Suppressor macrophage treated with lipopolysaccharide for 4 hours (primary cell): Measurements from ENCODE around the gene KNL1.
"Not testable (repeated sequence)": the region's sequence is repeated elsewhere in the genome, so short reads cannot be mapped to it uniquely, and the experiment has no call there.

Source experiments
- DNase-seq: peaks from one replicate; pipeline ENCODE4 v3.0.0-alpha.2; 2020

KNL1 gene, protein sequence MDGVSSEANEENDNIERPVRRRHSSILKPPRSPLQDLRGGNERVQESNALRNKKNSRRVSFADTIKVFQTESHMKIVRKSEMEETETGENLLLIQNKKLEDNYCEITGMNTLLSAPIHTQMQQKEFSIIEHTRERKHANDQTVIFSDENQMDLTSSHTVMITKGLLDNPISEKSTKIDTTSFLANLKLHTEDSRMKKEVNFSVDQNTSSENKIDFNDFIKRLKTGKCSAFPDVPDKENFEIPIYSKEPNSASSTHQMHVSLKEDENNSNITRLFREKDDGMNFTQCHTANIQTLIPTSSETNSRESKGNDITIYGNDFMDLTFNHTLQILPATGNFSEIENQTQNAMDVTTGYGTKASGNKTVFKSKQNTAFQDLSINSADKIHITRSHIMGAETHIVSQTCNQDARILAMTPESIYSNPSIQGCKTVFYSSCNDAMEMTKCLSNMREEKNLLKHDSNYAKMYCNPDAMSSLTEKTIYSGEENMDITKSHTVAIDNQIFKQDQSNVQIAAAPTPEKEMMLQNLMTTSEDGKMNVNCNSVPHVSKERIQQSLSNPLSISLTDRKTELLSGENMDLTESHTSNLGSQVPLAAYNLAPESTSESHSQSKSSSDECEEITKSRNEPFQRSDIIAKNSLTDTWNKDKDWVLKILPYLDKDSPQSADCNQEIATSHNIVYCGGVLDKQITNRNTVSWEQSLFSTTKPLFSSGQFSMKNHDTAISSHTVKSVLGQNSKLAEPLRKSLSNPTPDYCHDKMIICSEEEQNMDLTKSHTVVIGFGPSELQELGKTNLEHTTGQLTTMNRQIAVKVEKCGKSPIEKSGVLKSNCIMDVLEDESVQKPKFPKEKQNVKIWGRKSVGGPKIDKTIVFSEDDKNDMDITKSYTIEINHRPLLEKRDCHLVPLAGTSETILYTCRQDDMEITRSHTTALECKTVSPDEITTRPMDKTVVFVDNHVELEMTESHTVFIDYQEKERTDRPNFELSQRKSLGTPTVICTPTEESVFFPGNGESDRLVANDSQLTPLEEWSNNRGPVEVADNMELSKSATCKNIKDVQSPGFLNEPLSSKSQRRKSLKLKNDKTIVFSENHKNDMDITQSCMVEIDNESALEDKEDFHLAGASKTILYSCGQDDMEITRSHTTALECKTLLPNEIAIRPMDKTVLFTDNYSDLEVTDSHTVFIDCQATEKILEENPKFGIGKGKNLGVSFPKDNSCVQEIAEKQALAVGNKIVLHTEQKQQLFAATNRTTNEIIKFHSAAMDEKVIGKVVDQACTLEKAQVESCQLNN (N-terminal part only)

DNA sequence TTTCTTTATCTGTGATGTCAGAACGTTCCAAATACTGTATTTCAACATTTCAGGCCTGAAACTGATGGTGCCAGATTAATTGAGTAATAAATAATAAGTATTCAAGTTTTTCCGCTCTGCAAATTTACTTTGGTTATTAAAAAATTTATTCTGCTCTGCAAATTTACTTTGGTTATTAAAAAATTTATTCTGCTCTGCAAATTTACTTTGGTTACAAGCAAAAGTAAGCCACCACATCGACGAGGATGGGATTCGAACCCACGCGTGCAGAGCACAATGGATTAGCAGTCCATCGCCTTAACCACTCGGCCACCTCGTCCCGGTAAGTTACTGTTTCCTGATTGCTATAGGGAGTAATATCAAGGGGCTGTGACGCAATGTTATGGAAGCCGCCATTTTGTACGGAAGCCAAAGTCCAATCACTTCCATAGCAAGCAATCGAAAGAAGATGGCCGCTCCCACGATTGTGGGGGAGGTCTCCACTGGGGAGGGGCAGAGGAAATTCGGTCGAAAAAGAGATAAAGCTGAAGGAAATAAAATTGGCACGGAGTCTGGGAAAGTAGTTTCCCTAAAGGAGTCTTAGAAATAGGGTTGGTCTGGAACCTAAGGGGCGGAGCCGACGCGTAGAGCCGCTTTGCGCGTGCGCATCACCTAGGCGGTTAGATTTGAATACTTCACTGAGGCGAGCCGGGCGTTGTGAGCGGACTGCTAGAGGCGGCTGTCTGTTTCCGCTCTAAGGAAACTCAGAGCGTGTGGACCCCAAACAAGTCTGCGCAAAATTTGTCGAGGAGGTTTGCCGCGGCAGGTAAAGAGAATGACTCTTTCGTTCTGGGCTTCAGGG, at the start of gene KNL1:
TSS of gene KNL1 (plus strand) at position 662 of the 841 bp plus-strand sequence. CDS start 8,683 bp downstream, outside the sequence.
- DNase-seq = peak; percentile 95

DNA sequence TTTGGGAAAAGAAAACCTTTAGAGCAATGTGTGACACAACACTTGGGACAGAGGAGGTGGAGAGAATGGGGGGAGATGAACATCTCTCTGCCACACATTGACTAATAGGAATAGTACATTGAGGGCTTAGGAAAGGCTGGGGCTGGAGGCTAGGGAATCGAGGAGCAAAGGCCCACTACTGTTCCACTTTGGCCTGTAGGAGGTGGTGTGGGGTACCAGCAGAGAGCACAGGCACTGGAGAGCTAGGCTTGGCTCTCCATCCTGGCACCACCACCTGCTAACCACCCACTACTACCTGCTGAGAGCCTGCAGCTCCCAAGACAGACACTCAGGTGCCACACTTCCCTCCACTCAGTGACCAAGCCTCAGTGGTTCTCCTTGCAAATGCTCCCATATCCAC, 48.6 kb upstream of the KNL1 start:
- DNase-seq = no peak

DNA sequence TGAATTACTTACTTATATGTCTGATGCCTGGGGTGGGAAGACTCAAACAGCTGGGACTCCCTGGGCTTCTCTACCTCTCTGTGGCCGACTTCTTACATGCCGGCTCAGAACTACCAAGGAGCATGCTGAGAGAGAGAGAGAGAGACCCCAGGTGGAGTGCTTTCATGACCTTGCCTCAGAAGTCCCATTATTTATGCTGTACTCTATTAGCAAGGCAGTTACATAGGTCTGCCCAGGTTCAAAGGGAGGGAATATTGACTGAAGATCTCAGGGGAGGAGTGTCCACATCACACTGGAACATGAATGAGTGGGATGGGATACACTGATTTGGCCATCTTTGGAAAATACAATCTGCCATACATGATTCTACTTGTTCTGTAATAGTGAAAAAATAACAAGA, 45.4 kb upstream of the KNL1 start:
- no peak for DNase-seq

DNA sequence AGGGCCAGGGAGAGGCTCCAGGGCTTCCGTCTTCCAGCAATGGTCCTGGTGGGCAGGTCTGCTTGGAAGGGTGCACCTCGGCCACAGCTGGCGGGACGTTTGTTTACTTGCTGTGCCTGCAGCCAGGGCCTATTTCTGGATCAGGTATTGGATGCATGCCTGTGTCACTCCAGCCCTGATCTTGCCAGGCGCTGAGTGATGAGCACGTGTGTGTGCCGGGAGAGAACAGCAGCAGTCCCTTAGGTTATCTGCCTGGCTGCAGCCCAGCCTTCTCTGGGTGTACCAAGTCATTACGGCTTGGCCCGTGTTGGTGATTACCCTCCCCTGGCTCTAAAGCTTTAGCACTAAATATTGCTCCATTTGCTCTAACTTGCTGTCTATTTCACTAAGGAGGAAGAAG, 44.2 kb upstream of the KNL1 start:
- DNase-seq = no peak

DNA sequence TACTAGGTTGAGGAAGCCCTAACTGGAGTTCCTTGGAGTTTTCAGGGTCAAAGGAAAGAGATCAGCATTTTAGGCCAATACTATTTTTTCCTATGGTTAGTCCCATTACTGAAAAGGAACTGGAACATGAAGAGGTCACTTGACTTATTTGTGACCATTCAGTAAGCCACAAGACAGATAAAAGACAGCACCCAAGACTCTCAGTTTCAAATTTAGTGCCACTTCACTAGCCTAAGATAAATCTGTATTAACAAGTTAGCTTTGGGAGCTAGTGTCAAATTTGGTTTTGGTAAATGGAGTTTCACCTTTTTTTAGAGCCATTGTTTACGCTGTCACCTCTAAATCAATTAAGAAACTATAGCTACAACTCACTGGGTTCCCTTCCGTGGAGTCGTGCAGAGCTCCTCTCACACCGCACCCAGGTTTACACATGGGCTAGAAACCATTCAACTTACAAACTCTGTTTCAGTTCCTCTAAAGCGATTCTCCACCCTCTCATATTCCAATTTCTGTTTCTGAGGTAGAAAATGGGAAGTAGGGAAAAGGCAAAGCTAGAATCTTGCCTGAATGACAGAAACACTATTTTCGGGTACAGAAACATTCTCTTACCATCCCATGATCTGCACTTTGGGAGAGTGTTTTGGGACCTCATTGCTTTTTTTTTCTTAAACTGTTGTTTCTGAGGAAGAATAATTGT, 43.6 kb upstream of the KNL1 start:
- peak; percentile 86 for DNase-seq

DNA sequence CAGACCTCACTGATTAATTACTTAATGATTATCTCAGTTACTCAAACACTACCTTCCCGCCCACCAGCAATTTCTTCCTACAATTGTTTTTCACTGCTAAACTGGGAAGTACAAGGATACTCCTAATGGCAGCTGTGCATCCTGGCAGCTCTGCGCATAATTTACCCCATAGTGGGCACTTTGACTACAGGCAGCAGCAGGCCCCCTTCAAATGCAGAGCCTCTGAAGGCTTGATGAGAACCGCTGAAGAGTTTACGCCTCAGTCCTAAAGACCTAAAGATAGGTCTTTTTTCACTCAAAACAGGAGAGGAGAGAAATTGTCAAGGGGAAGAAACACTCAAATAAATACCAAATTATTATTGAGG, 39.9 kb upstream of the KNL1 start:
- no peak for DNase-seq

DNA sequence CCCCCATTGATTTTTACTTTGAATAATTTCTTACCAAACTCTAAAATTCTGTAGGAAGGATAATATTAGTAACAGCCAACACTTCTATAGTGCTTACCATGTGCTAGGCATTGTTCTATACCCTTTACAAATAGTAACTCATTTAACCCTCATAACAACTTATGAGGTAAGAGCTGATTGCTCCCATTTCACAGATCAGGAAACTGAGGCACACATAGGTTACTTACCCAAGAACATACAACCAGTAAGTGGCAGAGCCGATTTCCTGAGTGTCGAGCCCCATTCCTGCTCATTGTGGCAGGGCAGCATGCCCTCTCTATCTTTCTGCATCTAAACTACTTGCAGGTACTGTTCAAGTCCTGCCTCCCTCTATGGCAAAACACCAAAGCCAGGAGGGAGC, 38.2 kb upstream of the KNL1 start:
- DNase-seq = no peak

DNA sequence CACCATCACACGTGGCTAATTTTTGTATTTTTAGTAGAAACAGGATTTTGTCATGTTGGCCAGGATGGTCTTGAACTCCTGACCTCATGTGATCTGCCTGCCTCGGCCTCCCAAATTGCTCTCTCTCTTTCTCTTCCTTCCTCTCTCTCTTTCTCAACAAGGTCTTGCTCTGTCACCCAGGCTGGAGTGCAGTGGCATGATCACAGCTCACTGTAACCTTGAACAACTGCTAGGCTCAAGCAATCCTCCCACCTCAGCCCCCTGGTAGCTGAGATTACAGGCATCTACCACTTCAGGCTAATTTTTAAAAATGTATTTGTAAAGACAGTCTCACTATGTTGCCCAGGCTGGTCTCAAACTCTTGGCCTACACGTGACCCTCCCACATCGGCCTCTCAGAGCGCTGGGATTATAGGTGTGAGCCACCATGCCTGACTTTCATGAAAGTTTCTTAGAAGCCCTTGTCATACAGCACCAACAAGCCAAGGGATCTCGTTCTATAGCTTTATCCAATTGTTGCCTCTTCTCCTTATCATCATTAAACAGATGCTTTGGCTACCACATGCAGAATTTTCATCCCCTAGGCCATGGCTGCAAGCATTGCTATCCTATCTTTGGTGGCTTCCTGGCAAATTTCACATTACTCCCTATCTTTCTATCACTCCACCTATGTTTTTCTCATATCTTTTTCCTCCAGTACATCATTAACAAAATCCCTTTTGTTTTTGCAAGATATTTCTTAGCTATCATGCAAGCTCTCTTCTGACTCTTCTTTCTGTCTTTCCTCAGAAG, 34.9 kb upstream of the KNL1 start:
- no peak for DNase-seq

DNA sequence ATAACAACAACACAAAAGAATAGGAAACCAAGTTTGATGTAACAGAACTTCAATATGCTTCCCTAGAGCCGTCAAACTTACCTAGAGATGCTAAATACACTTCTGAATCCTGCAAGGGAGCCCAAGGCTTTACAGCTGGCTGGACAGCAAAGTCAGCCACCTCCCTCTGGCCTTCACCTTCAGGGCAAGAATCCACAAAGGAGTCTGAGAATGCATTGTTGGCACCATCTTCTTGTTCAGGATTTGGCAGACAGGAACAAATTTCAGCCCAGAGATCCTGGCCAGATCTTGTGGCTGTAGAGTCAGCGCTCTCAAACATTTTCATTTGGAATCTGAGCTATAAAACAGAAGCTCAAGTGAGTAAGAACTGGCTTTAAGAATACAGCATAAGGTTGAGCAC, 31.4 kb upstream of the KNL1 start:
- DNase-seq = no peak

DNA sequence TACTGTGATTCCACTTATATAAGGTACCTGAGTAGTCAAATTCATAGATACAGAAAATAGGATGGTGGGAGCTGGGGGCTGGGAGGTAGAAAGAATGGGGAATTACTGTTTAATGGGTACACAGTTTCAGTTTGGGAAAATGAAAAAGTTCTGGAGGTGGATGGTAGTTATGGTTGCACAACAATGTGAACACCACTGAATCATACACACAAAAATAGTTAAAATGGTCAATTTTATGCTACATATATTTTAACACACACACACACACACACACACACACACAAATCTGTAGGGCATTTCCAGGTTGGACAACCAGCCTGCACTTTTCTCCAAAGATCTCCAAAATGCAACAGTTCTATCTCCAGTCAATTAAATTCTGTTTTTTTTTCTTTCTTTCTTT, 30.6 kb upstream of the KNL1 start:
- peak; percentile 35 for DNase-seq

DNA sequence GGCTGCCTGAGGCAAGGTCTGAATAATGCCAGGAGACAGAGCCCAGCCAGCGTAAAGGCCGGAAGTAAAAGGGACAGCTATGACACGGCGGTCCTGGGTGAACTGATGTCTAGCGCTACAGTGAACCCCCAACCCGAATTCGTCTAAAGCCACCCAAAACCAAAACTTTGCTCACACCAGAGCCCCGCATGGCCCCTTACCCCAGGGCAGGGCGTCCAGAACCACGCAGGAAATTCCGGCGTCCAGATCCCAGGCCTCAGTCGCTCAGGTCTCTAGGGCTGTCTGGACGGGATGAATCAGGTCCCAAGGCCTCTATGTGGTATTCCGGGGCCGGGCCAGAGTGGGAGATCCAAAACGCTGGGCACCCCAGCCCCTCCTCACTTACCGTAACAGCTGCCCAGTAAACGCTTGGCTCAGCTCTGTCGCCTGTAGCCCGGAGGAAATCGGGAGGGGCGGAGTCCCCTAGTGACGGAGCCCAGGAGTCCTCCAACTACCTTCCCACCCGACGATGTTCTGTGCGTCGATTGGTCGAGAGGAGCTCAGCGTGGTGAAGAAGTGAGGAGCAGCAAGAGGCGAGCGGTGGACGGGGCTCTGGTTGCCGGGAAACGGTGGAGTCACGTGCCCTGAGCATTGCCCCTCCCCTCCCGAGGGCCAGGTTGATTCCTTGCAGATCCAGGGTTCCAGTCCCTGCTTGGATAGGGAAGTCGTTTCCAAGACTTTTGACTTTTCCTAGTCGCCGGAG, 29.3 kb upstream of the KNL1 start, which contains the start of gene CCDC32:
TSS of gene CCDC32 (minus strand) at position 452 of the 742 bp plus-strand sequence. CDS start 2,027 bp downstream, outside the sequence.
- peak; percentile 98 for DNase-seq

DNA sequence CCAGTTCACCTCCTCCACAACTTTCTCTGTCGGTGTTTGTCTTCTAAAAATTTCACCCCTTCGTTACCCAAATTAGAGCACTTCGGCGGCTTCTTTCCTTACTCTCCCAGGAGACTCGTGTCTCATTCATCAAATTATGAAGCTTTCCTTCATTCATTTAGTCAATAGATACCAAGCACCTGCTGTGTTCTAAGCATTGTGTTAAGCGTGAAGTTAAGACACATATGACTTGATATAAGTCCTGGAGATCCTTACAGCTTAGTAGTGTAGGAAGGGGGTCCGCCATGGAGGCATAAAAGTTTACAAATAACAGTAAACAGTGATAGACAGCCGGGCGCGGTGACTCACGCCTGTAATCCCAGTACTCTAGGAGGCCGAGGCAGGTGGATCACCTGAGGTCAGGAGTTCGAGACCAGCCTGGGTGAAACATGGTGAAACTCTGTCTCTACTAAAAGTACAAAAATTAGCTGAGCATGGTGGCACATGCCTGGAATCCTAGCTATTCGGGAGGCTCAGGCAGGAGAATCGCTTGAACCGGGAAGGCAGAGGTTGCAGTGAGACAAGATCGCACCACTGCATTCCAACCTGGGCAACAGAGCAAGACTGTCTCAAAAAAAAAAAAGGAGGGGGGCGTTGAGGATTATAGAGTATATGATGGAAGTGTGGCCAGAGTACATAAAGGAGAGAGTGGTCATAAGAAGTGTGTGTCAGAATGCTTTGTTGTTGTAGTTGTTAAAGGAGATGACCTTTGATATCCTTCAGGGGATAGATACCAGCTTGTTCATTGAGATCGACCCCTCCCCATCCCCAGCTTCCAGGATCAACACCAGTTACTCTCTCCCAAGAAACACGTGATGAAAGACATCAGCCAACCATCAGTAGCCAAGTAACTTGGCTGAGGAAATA, 28.5 kb upstream of the KNL1 start:
- no peak for DNase-seq

DNA sequence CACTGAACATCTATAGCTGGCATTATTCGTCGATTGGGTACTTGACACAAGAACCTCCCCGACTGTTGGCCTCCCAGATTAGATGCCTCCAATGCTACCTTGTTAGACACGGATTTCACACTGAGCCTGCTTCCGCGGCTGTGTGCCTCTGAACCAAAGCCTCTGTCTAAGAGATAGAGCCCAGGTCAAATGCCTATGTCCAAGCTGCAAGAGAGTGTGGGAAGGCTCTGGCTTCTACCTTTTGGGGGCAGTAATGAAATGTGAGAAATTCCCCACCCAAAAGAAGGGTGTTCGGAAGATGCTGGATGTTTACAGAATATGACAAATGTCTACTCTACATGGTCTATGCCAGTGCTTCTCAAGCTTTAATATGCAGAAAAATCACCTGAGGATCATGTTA, 26.9 kb upstream of the KNL1 start:
- DNase-seq = no peak

DNA sequence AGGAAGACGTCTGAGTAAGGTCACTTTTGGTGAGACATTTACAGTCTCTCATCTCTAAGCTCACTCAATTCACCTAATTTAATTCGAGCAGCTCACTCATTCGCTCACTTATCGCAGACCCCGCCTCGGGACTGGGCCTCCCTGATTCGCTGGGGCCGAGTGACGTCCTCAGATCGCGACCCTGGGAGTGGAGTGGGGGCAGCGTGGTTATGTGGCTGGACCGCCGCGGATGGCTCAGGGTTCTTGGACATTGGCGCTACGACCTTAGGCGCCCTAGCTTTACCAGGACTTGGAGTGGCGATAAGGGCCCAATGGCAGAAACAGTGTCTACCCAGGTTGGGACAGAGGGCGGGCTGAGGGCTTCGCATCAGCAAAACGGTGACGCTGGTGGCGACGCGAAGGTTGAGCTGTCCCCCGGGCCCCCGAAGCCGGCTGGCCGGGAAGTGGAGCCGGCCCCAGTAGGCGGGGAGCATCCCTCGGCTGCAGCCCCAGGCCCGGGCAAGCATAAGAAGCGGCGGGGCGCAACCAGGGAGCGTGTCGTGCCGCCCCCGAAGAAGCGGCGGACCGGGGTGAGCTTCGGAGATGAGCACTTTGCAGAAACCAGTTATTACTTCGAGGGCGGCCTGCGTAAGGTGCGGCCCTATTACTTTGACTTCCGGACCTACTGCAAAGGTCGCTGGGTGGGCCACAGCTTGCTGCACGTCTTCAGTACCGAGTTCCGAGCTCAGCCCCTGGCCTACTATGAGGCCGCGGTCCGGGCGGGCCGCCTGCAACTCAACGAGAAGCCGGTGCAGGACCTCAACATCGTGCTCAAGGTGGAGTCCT, 24.7 kb upstream of the KNL1 start, which contains the start of gene RPUSD2:
TSS of gene RPUSD2 (plus strand) at position 171 of the 825 bp plus-strand sequence. CDS start at position 210, 39 bp downstream.
- peak; percentile 93 for DNase-seq

DNA sequence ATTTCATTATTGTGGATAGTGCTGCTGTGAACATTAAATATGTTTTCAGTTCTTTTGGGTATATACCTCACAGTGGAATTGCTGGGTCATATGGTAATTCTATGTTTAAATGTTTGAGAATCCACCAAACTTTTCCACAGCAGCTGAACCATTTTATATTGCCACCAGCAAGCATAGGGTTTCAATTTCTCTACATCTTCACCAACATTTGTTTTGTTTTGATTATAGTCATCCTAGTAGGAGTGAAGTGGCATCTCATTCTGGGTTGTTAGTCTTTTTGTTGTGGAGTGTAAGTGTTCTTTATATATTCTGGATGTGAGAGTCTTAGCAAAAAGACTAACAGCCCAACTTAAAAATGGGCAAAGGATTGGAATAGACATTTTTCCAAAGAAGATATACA, 18.9 kb upstream of the KNL1 start:
- no peak for DNase-seq

DNA sequence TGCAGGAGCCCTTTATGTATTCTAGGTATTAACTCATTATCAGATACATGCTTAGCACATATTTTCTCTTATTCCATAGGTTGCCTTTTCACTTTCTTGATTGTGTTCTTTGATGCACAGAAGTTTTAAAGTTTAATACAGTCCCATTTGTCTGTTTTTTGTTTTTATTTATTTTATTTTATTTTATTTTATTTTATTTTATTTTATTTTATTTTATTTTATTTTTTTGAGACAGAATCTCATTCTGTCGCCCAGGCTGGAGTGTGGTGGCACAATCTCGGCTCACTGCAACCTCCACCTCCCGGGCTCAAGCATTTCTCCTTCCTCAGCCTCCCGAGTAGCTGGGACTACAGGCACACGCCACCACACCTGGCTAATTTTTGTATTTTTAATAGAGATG, 17.1 kb upstream of the KNL1 start:
- not testable (repeated sequence) for DNase-seq

DNA sequence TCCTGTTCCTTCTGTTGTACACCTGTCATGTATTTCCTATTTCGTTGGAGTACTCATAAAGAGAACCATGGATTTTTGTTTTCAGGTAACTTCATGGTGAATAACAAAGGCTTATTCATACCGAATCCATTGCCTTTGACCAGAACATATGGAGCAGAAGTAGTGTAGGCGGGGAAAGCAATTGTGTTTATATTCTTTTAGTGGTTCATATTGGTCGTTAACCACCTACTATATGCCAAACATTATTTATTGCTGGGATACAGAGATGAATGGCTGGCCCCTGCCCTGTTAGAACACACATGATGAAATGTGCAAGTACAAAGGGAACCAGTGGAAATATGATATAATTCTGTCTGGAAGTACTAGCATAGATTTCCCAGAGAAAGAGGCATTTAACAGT, 15.2 kb upstream of the KNL1 start:
- no peak for DNase-seq

DNA sequence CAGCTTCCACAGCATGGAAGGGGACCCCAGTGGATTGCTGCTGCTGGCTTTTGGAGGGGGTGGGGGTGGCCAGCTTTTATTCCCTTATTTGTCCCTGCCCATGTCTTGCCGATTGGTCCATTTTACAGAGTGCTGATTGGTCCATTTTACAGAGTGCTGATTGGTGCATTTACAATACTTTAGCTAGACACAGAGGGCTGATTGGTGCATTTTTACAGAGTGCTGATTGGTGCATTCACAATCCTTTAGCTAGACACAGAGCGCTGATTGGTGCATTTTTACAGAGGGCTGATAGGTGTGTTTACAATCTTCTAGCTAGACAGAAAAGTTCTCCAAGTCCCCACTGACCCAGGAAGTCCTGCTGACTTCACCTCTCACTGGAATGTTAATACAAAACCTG, 12.3 kb upstream of the KNL1 start:
- DNase-seq = not testable (repeated sequence)
